Neural progenitor cell (in vitro differentiated cells): ENCODE measurements around the gene PPM1L.

Experiments used
- EZH2phosphoT487 ChIP-seq: fragments of 200-600 bp; sonication (generic); IDR thresholded peaks from 2 replicates; pipeline ENCODE4 v1.6.1; 2017; ENCODE audit warnings: antibody characterized with exemption
- TF ChIP-seq, protein P1 (sequence below): fragments of 200-600 bp; sonication (generic); IDR thresholded peaks from 2 replicates; pipeline ENCODE4 v1.5.1; 2017; ENCODE audit warnings: antibody characterized with exemption, mild to moderate bottlenecking

DNA sequence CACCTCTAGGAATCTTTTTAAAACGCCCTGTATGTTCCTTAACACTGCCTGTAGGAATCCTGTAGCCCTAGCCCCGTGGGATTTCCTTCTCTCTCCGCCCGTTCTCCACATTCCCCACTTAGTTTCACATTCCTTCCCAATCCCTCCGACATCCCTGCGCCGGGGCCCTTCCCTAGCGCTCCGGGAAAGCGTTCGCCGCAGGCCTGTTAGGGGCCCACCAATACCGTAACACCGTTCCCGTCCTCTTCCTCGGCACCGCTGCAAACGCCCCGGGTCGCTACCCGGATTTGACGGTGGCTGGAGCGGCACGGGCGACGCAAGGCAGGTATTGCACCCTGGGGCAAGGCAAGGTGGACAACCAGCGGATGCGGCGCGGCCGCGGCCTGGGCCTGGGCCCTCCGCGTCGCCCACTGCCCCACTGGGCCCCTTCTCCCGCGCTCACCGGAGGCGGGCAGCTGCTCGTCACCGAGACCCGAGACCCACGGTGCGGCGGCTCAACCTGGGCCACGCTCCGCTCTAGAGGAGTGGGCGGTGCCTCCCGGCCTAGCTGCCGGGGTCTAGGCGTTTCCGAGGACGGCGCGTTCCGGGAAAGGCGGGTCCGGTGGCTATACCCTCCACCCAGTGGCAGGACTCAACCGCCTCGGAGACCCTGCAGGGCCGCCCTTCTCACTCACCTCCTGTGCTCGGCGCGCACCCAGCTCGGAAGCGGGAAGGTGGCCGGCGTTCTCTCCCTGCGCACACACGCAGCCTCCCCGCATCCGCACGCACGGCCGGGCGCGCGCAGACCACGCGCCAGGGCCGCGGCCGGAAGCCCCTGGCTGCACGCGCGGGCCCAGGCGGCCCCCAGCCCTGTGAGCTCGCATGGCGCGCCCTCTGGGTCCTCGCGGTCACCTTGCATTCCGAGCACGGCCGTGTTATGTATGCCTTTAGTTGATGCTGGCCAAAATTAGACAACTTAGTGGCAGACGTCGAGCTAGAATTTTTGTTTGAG lies 348.8 kb downstream of the PPM1L start, which contains the start of gene B3GALNT1:
- TF ChIP-seq, protein P1, sequence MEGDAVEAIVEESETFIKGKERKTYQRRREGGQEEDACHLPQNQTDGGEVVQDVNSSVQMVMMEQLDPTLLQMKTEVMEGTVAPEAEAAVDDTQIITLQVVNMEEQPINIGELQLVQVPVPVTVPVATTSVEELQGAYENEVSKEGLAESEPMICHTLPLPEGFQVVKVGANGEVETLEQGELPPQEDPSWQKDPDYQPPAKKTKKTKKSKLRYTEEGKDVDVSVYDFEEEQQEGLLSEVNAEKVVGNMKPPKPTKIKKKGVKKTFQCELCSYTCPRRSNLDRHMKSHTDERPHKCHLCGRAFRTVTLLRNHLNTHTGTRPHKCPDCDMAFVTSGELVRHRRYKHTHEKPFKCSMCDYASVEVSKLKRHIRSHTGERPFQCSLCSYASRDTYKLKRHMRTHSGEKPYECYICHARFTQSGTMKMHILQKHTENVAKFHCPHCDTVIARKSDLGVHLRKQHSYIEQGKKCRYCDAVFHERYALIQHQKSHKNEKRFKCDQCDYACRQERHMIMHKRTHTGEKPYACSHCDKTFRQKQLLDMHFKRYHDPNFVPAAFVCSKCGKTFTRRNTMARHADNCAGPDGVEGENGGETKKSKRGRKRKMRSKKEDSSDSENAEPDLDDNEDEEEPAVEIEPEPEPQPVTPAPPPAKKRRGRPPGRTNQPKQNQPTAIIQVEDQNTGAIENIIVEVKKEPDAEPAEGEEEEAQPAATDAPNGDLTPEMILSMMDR: no peak
- no peak for TF ChIP-seq EZH2phosphoT487
